ENCODE results near the gene PSD2. TPM values are rescaled to one million over a fixed set of nuclear protein-coding genes. Genes with fewer than 3 reads are reported as not detected.
A peak's percentile ranks its signal among the peaks of the same experiment; 100 is the strongest.

Gene PSD2
- total RNA-seq, 1 donor from 2014 or later: under 0.01 TPM

GRCh38 chr5:139763930-139764791, 31.4 kb upstream of the PSD2 start:
- DNase-seq: no peak

DNA sequence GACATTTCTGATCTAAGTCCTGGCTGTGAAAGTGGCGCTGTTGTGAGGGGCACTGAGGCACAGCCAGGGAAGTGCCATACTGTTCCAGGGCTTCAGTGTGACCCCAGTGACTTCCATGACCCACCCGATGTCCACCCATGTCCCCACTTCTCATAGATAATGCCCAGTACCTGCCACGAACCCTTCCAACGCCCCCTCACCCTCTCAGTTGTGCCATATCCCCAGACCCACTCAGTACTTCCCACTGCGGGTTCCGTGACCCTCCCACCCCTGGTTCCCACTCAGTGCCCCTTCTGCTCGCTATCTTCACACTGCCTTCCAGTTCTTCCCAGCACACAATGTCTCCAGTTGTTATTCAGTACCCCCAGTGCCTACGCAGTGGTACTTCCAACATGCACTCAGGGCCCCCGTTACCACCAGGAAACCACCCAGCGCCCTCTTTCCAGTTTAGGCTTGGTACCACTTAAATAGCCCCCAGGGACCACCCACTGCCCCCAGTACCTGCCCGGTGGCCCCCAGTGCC, 30.7 kb upstream of the PSD2 start:
- DNase-seq: no peak

DNA sequence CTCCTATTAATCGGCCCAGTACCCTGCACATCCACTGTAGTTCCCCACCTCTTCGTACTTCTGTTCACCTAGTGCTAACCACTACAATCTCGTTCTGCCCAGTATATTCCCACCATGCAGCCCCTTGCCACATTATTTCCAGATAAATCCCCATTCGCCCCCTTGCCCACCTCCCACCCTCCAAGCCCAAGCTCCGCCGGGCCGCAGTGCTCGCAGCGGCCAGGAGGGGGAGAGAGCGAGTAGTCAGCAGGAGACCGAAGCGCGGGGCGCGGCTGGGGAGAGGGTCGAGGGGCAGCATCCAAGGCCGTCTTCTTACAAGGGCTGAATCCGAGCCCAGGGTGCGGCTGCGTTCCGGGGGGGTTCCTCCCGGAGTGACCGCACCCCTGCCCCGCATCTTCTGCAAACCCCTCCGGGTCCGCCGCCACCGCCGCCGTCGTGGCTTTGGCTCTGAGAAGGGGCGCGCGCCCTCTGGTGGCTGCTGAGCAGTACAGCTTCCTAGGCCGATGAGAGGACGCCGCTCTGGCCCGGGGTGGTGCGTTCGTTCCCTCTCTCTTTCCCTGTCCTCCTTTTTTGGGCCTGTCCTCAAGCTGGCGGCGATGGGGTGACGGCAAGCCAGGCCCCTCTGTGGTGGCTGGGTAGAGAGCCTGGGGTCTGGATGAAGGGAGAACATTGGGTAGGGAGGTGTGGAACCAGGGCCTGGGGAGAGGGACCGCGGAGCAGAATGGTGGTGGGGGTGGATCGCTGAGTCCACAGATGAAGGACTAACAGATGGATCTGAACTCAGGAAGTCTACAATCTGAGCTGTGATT, 30.0 kb upstream of the PSD2 start:
- DNase-seq: peak; percentile 87

GRCh38 chr5:139767960-139768359, 27.6 kb upstream of the PSD2 start:
- peak; percentile 39 for DNase-seq

- DNase-seq: peak; percentile 54
Measured at GRCh38 chr5:139768807-139769465, 26.7 kb upstream of the PSD2 start.

GRCh38 chr5:139769477-139769876, 26.1 kb upstream of the PSD2 start:
- no peak for DNase-seq

DNA sequence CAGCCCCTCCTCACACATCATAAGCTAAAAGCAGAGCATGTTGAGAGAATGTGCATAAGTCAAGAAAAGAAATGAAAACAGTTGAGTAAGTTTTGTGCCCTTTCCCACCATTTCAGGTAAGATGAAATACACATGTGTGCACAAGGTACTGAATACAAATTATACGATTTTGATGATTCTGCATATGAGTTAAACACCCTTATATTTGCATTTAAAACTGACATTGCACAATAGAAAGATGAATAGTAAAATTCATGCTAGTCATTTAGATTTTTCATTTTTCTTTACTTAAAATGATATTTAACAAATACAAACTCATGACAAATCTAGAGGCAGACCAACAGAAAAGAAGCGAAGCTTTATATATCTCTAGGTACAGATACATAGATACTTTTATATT, 24.9 kb upstream of the PSD2 start:
- DNase-seq: no peak

DNA sequence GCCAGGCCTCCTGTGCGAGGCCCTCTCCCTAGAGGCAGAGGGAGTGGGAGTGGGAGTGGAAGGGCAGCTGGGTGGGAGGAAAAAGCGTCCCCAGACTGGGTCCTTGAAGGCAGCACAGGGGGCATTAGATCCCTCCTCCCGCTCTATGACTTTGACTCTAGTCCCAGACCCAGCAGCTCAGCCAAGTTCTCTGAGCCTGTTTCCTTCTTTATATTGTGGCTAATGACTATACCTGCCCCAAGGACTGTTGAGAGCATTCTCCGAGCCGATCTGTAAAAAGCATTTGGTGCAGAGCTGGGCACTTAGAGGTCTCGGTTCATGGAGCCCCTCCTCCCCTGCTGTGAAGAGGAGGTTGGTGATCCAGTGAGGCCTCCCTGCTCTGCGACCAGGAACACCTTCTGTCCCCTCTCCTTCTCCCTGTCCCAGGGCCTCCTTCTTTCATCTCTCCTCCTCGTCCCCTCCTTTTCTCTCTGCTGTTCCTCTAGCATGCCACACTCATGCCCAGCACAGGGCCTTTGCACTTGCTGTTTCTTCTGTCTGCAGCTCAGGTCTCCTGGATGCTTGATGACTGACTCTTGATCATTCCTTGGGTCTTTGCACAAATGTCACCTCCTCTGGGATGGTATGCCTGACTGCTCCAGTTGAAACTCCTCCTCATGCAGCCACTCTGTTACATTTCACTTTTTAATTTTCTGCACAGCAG, 23.4 kb upstream of the PSD2 start:
- no peak for DNase-seq

DNA sequence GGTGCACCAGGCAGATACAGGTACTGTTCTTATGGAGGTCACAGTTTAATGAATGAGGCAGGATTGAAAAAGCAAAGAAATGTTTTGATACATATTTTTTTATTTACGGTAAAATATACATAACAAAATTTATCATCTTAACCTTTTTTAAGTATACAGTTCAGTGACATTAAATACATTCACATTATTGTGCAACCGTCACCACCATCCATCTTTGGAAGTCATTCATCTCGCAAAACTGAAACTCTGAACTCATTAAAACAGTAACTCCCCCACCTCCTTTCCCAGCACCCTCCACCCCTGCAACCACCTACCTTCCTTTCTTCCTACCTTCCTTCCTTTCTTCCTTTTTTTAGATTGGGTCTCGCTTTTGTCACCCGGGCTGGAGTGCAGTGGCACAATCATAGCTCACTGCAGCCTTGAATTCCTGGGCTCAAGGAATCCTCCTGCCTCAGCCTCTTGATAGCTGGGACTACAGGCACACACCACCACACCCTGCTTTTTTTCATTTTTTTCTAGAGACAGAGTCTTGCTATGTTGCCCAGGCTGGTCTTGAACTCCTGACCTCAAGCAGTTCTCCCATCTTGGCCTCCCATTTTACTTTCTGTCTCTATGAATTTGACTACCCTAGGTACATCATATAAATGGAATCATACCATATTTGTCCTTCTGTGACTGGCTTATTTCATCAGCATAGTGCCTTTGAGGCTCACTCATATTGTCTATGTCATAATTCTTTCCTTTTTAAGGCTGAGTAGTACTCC, 22.5 kb upstream of the PSD2 start:
- DNase-seq: no peak

GRCh38 chr5:139774980-139775661, 20.5 kb upstream of the PSD2 start:
- DNase-seq: peak; percentile 68

DNA sequence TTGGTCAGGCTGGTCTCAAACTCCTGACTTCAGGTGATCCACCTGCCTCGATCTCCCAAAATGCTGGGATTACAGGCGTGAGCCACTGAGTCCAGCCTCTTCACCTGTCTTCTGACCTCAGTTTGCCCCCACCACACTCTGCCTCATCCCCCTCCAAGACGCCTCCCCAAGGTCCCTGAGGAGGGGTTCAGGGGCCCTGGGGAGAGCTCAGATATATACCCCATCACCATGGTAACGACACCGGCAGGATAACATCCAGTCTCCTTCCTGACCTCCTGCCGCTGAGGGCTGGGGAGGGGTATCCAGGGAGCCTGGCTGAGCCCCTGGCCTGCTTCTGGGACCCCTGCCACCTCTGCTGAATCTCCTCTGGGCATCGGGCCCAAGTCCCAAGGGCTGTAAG, 19.7 kb upstream of the PSD2 start:
- DNase-seq: no peak

GRCh38 chr5:139776861-139777260, 18.7 kb upstream of the PSD2 start:
- no peak for DNase-seq

- DNase-seq: no peak
Measured at GRCh38 chr5:139783436-139783965, 12.1 kb upstream of the PSD2 start.

- no peak for DNase-seq
Measured at GRCh38 chr5:139784488-139784887, 11.1 kb upstream of the PSD2 start.

GRCh38 chr5:139787257-139787567, 8.4 kb upstream of the PSD2 start:
- no peak for DNase-seq

- peak; percentile 88 for DNase-seq
Measured at GRCh38 chr5:139787568-139788293, 7.9 kb upstream of the PSD2 start.

GRCh38 chr5:139788294-139788910, 7.2 kb upstream of the PSD2 start:
- no peak for DNase-seq

DNA sequence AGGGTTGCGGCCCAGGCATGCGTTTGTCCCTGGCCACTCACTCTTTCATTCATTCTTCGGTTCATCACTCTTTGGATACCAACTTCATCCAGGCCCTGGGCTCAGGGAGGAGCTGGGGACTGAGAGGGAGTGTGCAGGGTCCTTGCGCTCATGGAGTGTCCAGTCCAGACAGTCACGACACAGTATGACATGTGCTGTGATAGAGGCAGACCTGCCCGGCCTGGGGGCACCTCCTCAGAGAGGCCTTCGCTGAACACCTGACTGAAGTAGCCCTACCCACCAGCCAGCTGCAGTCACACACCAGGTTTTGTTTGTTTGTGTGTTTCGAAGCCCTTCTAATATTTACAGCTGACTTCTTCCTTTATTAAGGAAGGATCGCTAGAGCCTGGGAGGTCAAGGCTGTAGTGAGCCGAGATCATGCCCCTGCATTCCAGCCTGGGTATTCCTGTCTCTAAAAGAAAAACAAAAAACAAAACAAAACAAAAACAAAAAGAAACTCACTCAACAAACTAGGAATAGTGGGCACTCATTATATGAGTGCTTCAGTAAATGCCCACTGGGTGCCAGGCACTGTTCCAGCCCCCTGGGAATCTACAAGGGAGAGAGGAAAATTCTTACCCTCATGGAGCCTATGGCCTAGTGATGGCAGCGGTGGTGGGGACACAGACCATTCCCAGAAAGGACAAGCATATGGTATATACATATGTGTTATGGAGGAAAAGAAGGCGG, 6.3 kb upstream of the PSD2 start:
- no peak for DNase-seq

- no peak for DNase-seq
Measured at GRCh38 chr5:139789845-139790189, 5.8 kb upstream of the PSD2 start.
